ENCODE results near the gene PTTG1. TPM values are rescaled to one million over a fixed set of nuclear protein-coding genes. Genes with fewer than 3 reads are reported as not detected.

PTTG1 gene
- total and polyA plus RNA-seq, 2 of the 4 experiments (the other 2 are of a cell fraction): 98.6 to 118 TPM

DNA sequence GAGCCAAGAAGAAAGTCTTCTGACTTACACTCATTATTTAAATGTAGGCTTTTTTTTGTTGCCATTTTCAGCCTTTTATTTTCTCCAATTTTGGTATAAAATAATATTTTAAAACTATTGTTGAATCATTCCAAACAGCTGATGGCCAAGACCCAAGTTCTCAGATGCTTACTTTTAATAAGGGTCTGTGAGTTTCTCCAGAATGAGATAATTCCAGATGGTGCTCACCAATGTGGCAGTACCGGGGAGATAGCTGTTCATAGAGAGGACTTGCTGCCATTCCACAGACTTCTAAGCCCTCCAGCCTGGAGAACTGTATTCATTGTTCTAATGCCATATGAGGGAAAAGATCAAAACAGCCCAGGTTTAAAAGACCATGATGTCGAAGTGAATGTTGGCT, 46.0 kb upstream of the PTTG1 start:
- Histone ChIP-seq H3K4me1 (ENCODE audit: control insufficient read depth, insufficient read depth, low read length) (0 out of 2 replicates have a peak, but pooled peaks cover 1% of the 10 kb centered on the region), H3K4me2 (ENCODE audit: low read depth, low read length) (no peak overlapping the region), H3K9ac (ENCODE audit: low read depth, low read length) (no peak overlapping the region), H3K27me3 (ENCODE audit: control insufficient read depth, insufficient read depth, low read length) (peaks cover 15% of the 10 kb centered on the region), H2AK9ac (replicated peaks; ENCODE audit: low read depth, low read length, poor library complexity) (no peak overlapping the region), H3K56ac (ENCODE audit: extremely low read depth, insufficient read depth, low read length) (no peak overlapping the region), H2BK5ac (ENCODE audit: low read depth, low read length, poor library complexity, severe bottlenecking) (no peak overlapping the region), H2AFZ (replicated peaks; ENCODE audit: low read length, poor library complexity) (no peak overlapping the region), H2AK5ac (ENCODE audit: low read depth, low read length) (no peak overlapping the region), H4K8ac (ENCODE audit: low read depth in 2 of 2, low read length in 2 of 2) (no peak overlapping the region), H4K20me1 (ENCODE audit: insufficient read depth, low read length) (no peaks in the 10 kb centered on the region), H4K5ac (ENCODE audit: low read depth, low read length) (no peak overlapping the region), H3K36me3 (ENCODE audit: control insufficient read depth, insufficient read depth, low read length) (no peaks in the 10 kb centered on the region), H3K4me3 (ENCODE audit: insufficient read depth, low read depth, low read length) (no peak overlapping the region), H4K91ac (ENCODE audit: insufficient read depth, low read depth, low read length) (no peak overlapping the region), H2BK15ac (ENCODE audit: low read depth, low read length) (no peak overlapping the region), H3K14ac (replicated peaks; ENCODE audit: low read depth, low read length) (no peak overlapping the region), H3K27ac (ENCODE audit: insufficient read depth, low read length) (no peak overlapping the region), H3K9me3 (ENCODE audit: control insufficient read depth, insufficient read depth, low read length) (no peaks in the 10 kb centered on the region), H2BK20ac (ENCODE audit: low read depth, low read length) (no peak overlapping the region), H2BK120ac (ENCODE audit: low read depth, low read length) (no peak overlapping the region), H3K4ac (ENCODE audit: low read depth, low read length) (no peak overlapping the region), H3K23ac (ENCODE audit: low read depth, low read length) (no peak overlapping the region), H3K18ac (ENCODE audit: low read depth, low read length) (no peak overlapping the region), H3K79me1 (ENCODE audit: low read depth in 1 of 2, low read length in 2 of 2) (no peaks in the 10 kb centered on the region), H3K9me1 (ENCODE audit: insufficient read depth, low read length) (peaks cover 5% of the 10 kb centered on the region; the same call in 1 of the 2 replicates)
- DNase-seq (no peak), ATAC-seq (ENCODE audit: low read depth) (no peak)
- no CpG with 5 or more reads among the region's 2 CpGs for WGBS, 2 experiments (ENCODE audit: extremely low coverage in 2 of 2, insufficient read length in 1 of 2)
- BruUV-seq (replicated peaks): no TSS peak
- intact Hi-C loops (cut with micrococcal nuclease): no loop called here
- dilution Hi-C loops (cut with HindIII; ENCODE audit: low sequenced_read_pairs, unreplicated experiment): no loop called here
- in situ Hi-C loops (cut with MboI; ENCODE audit: low sequenced_read_pairs): no loop called here
- POLR2A ChIA-PET (ENCODE audit: unreplicated experiment): no interaction called here
- TF ChIP-seq NFE2L2 (IDR thresholded peaks at IDR 0.05; ENCODE audit: low read depth, low read length): no peak
- TF ChIP-seq, protein P1, sequence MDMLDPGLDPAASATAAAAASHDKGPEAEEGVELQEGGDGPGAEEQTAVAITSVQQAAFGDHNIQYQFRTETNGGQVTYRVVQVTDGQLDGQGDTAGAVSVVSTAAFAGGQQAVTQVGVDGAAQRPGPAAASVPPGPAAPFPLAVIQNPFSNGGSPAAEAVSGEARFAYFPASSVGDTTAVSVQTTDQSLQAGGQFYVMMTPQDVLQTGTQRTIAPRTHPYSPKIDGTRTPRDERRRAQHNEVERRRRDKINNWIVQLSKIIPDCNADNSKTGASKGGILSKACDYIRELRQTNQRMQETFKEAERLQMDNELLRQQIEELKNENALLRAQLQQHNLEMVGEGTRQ (IDR thresholded peaks at IDR 0.05; ENCODE audit: low read depth, low read length): no peak
- TF ChIP-seq, protein P2, sequence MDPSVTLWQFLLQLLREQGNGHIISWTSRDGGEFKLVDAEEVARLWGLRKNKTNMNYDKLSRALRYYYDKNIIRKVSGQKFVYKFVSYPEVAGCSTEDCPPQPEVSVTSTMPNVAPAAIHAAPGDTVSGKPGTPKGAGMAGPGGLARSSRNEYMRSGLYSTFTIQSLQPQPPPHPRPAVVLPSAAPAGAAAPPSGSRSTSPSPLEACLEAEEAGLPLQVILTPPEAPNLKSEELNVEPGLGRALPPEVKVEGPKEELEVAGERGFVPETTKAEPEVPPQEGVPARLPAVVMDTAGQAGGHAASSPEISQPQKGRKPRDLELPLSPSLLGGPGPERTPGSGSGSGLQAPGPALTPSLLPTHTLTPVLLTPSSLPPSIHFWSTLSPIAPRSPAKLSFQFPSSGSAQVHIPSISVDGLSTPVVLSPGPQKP (IDR thresholded peaks at IDR 0.05; ENCODE audit: borderline replicate concordance, low read depth, low read length): no peak
- TF ChIP-seq BHLHE40 (IDR thresholded peaks at IDR 0.05; ENCODE audit: low read depth, low read length): no peak
- TF ChIP-seq RFX5 (IDR thresholded peaks at IDR 0.05; ENCODE audit: low read depth, low read length): no peak
- no peak for TF ChIP-seq MAFK (IDR thresholded peaks at IDR 0.05; ENCODE audit: low read depth, low read length)
- no peak for TF ChIP-seq CTCF (conservative IDR thresholded peaks at IDR 0.05; ENCODE audit: low read depth, low read length)
- TF ChIP-seq POLR2A (IDR thresholded peaks at IDR 0.05; ENCODE audit: low read depth, low read length): no peak
- no peak for TF ChIP-seq RAD21 (IDR thresholded peaks at IDR 0.05; ENCODE audit: low read length)
- no peak for TF ChIP-seq RCOR1 (IDR thresholded peaks at IDR 0.05; ENCODE audit: insufficient replicate concordance, low read length)
- TF ChIP-seq SMC3 (IDR thresholded peaks at IDR 0.05; ENCODE audit: low read depth, low read length): no peak
- CTCF ChIA-PET: no interaction called here

Measured in IMR-90 (cell line).